Stimulated activated naive CD8-positive, alpha-beta T cell treated with anti-CD3 and anti-CD28 coated beads, Interleukin-15, amount 100 ng/mL, for 72 hours (primary cell): ENCODE measurements around the gene ASB2.

Source experiments
- ATAC-seq: fragments of 150-1000 bp; cut with Tn5 transposase; 2 replicates; pipeline ENCODE4 v1.10.0; 2021; ENCODE audit warnings: mild to moderate bottlenecking, moderate library complexity
- DNase-seq, 2 donors: peaks; one replicate each; pipeline ENCODE4 v3.0.0; 2021 to 2022
- H3K27ac Mint-ChIP-seq, 2 donors: one replicate each; pipeline ENCODE4 v1.8.0; 2022; ENCODE audit warnings: mild to moderate bottlenecking in 2 of 2, mixed read lengths in 2 of 2, moderate library complexity in 2 of 2
- H3K27me3 Mint-ChIP-seq: one replicate; pipeline ENCODE4 v1.8.0; 2022; ENCODE audit warnings: mixed read lengths
- H3K4me1 Mint-ChIP-seq: one replicate; pipeline ENCODE4 v1.8.0; 2022; ENCODE audit warnings: mild to moderate bottlenecking, mixed read lengths
- H3K4me3 Mint-ChIP-seq, 2 donors: one replicate each; pipeline ENCODE4 v1.8.0; 2022; ENCODE audit warnings: mild to moderate bottlenecking in 2 of 2, mixed read lengths in 2 of 2, moderate library complexity in 1 of 2
- H3K9me3 Mint-ChIP-seq, 2 donors: one replicate each; pipeline ENCODE4 v1.8.0; 2022; ENCODE audit warnings: mixed read lengths in 2 of 2

Gene ASB2

DNA sequence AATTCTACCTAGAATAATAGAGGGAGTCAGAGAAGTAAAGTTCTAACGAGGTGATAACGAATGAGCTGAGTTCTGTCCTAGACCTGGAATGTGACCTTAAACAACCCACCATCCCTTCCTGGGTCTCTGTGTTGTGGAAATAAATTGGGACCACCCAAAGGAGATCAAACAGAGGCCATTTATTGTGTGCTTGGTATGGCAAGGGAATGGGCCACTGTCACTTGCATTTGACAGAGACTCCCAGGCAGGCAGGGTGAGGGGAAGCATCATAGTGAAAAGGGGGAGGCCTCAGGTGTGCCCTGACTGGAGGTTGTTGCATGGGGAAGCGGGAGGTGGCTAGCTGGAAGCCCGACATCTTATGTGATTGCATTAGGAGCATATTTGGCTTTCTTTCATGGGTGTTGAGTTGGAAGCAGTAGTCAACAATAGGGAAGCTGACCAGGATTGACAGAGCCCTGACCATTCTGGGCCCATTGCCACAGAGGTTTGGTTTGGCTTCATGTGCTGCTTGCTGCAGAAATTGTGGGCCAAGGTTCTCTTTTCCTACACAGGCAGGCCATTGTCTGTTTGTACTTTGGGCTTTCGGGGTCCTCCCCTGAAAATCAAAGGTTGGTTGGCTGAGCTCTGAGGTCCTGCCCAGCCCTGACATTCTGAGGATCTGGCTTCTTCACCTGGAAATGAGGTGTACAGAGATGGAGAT lies 66.8 kb downstream of the ASB2 start:
- DNase-seq, result no peak
- no peaks in the 10 kb centered on the region for H3K4me1 Mint-ChIP-seq
- H3K9me3 Mint-ChIP-seq, result peaks cover 4 to 14% of the 10 kb centered on the region in 2 donors
- no peak overlapping the region for H3K27ac Mint-ChIP-seq
- no peak for ATAC-seq
- peaks cover 37% of the 10 kb centered on the region for H3K27me3 Mint-ChIP-seq
- H3K4me3 Mint-ChIP-seq, result no peak overlapping the region

GRCh38 chr14:93906341-93907329 lies 69.7 kb downstream of the ASB2 start:
- H3K9me3 Mint-ChIP-seq, result no peaks in the 10 kb centered on the region
- no peaks in the 10 kb centered on the region for H3K4me1 Mint-ChIP-seq
- H3K27me3 Mint-ChIP-seq, result peaks cover 55% of the 10 kb centered on the region
- ATAC-seq (peak; percentile 79), DNase-seq (peak; percentile 56 to 69)
- no peak overlapping the region for H3K27ac Mint-ChIP-seq
- H3K4me3 Mint-ChIP-seq, result no peak overlapping the region

DNA sequence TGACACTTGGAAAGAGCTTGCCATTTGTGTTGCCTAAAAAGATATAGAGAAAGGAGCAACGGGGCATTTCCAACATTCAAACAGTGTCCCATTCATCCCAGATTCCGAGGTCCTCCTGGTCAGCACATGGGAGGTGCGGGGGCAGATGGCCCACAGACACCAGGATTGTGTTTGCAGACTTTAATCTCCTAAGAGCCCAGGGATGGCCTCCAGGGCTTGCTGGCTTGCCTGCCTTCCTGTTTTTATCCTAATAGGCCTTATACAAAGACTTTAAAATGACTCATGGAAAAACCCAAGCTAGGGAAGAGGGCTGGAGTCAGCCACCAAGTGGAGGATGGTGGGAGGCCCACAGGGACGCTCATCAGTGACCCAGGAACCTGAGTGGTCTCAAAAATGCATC lies 70.7 kb downstream of the ASB2 start:
- H3K4me3 Mint-ChIP-seq, result no peak overlapping the region
- H3K9me3 Mint-ChIP-seq, result no peaks in the 10 kb centered on the region
- no peaks in the 10 kb centered on the region for H3K4me1 Mint-ChIP-seq
- no peak for DNase-seq
- H3K27ac Mint-ChIP-seq, result peak overlapping the region in 1 of 2 donors; percentile 49
- peaks cover 52% of the 10 kb centered on the region for H3K27me3 Mint-ChIP-seq
- no peak for ATAC-seq

DNA sequence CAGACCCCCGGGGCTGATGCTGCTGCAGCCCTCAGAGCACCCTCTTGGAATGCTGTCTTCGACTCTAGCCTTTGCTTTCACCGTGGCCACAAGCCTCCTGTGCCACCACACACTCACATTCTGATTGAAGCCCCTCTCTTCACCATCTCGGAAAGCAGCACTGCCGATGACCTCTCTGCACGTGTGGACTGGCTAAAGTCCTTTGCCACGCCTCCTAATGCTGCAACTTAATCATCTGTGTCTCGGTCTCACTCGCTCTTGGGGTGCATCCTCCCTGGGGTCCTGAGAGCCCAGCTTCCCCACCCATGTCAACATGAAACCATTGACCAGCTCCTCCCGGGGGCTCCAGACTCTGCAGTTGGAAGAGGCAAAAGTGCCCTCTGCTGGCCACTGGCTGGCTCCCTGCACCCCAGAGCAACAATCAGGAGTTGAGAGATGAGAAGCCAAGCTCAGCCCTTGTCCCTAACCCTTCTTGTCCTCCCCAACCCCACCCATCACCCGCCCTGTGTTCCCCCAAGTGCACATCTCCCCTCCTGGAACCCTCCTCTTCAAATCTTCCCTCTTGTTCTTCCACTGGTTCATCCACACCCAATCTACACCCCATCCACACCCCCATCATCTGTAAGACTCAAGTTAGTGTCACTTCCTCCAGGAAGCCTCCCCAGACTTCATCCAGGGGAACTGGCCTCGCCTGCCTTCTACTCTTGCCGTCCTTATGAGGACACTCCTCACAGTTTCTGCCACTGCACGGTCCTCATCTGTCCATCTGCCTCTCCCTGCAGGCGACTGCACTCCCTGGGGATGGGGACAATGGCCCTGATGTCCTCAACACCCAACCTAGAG lies 72.8 kb downstream of the ASB2 start:
- Mint-ChIP-seq H3K27ac (no peak overlapping the region), H3K4me3 (no peak overlapping the region), H3K27me3 (peaks cover 31% of the 10 kb centered on the region), H3K9me3 (no peaks in the 10 kb centered on the region), H3K4me1 (no peaks in the 10 kb centered on the region)
- ATAC-seq, result no peak
- no peak for DNase-seq

GRCh38 chr14:93902619-93903307 lies 73.6 kb downstream of the ASB2 start:
- H3K4me3 Mint-ChIP-seq, result no peak overlapping the region
- no peak for ATAC-seq
- H3K27ac Mint-ChIP-seq, result no peak overlapping the region
- no peaks in the 10 kb centered on the region for H3K9me3 Mint-ChIP-seq
- no peak for DNase-seq
- H3K4me1 Mint-ChIP-seq, result no peaks in the 10 kb centered on the region
- peaks cover 23% of the 10 kb centered on the region for H3K27me3 Mint-ChIP-seq

DNA sequence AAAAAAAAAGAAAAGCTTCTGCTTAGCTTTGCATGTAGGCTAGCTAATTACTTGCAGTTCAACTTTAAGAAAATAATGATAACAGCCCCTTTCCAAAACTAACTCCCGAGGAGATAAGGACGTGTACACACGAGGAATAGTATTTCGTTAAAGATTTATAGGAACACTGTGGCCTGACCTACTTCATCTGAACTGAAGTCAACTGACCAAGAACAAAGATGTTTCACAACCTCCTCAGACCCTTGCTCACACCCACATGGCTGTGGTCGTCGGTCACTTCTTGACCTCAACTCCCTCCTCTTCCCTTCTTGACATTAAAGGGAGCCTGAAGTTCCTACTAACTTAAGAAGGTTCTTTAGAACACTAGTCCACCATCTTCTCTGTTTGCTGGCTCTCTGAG lies 74.6 kb downstream of the ASB2 start:
- no peak overlapping the region for H3K4me3 Mint-ChIP-seq
- H3K27ac Mint-ChIP-seq, result no peak overlapping the region
- H3K27me3 Mint-ChIP-seq, result peaks cover 23% of the 10 kb centered on the region

GRCh38 chr14:93898731-93899130 lies 77.6 kb downstream of the ASB2 start:
- Mint-ChIP-seq H3K9me3 (no peaks in the 10 kb centered on the region), H3K4me3 (no peak overlapping the region)
- no peak for ATAC-seq

More for the DNA sequence above, 74.6 kb downstream of the ASB2 start:
- no peaks in the 10 kb centered on the region for H3K4me1 Mint-ChIP-seq
- H3K9me3 Mint-ChIP-seq, result no peaks in the 10 kb centered on the region
- no peak for DNase-seq
- no peak for ATAC-seq

GRCh38 chr14:93898081-93898611 lies 78.2 kb downstream of the ASB2 start:
- H3K9me3 Mint-ChIP-seq, result no peaks in the 10 kb centered on the region
- no peak overlapping the region for H3K4me3 Mint-ChIP-seq
- H3K4me1 Mint-ChIP-seq, result no peaks in the 10 kb centered on the region

More at GRCh38 chr14:93898731-93899130, 77.6 kb downstream of the ASB2 start:
- H3K27me3 Mint-ChIP-seq, result peaks cover 14% of the 10 kb centered on the region
- H3K27ac Mint-ChIP-seq, result no peak overlapping the region
- no peak for DNase-seq
- H3K4me1 Mint-ChIP-seq, result no peaks in the 10 kb centered on the region

DNA sequence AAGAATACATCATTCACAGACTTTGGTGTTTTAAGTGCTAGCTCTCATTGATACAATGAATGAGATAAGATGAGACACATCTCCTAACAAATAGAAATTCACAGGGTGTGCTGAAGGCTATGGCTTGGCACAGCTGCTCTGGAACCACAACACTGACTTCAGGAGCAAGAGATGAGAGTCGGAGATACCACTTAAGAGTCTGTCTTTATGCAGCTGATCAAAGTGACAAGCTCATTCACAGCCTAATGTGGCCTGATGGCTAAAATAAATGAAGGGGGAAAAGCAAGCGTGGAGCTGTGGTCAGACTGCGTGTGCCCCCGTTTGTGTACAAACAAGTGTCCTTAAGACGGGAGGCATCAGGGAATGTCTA lies 78.9 kb downstream of the ASB2 start:
- DNase-seq (no peak), ATAC-seq (no peak)
- Mint-ChIP-seq H3K4me3 (no peak overlapping the region), H3K27ac (no peak overlapping the region), H3K9me3 (no peaks in the 10 kb centered on the region), H3K27me3 (peaks cover 1% of the 10 kb centered on the region), H3K4me1 (no peaks in the 10 kb centered on the region)

More at GRCh38 chr14:93898081-93898611, 78.2 kb downstream of the ASB2 start:
- no peak for DNase-seq
- ATAC-seq, result peak; percentile 11
- Mint-ChIP-seq H3K27ac (no peak overlapping the region), H3K27me3 (peaks cover 8% of the 10 kb centered on the region)

DNA sequence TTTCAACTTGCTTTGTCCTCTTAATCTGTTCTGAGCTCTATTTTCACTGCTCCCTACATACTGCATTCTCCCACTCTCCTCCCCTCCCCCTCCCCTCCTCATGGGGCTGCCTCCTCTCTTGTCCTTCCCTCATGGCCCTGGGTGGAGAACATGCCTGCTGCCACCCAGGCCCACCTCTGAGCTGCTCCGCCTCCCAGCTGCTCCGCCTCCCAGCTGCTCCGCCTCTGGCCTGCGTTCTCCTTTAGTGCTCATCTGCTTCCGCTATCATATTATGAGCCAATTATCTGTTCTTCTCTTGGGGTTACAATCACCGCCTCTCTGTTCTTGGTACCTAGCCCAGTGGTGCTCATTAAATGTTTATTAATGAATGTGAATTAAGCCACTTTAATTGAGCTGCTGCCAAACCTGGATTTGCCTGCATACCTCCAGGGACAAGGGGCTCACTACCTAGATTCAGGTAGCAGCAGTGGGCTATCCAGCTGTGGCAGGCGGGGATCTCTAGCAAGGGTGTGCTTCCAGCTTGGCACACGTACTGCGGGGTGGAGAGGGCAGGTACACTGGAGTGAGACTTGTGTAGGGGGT lies 81.3 kb downstream of the ASB2 start:
- Mint-ChIP-seq H3K4me3 (no peak overlapping the region), H3K27me3 (peaks cover 17% of the 10 kb centered on the region), H3K9me3 (no peaks in the 10 kb centered on the region), H3K27ac (peak overlapping the region in 1 of 2 donors; percentile 48), H3K4me1 (no peaks in the 10 kb centered on the region)
- no peak for ATAC-seq
- no peak for DNase-seq

DNA sequence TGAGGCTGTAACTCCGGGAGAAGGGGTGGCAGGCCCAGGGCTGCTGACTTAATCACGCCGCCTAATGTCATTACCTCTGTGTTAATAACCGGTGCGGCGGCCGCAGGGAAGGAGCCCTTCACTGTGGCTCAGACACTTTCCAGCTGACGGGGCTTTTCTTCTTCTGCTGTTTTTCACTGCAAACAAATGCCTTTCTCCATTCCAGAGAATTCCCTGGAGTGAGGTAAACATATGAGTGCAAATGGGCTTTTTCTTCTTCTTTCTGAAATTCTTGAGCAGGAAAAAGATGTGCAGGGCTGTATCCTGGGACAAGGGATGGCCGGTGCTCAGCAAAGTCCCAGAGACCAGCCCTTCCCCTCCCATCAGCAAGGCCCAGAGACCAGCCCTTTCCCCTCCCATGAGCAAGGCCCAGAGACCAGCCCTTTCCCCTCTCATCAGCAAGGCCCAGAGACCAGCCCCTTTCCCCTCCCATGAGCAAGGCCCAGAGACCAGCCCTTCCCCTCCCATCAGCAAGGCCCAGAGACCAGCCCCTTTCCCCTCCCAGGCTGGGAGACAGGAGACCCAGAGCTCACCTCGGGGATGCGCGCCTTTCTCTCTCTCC lies 82.6 kb downstream of the ASB2 start:
- no peak for ATAC-seq

DNA sequence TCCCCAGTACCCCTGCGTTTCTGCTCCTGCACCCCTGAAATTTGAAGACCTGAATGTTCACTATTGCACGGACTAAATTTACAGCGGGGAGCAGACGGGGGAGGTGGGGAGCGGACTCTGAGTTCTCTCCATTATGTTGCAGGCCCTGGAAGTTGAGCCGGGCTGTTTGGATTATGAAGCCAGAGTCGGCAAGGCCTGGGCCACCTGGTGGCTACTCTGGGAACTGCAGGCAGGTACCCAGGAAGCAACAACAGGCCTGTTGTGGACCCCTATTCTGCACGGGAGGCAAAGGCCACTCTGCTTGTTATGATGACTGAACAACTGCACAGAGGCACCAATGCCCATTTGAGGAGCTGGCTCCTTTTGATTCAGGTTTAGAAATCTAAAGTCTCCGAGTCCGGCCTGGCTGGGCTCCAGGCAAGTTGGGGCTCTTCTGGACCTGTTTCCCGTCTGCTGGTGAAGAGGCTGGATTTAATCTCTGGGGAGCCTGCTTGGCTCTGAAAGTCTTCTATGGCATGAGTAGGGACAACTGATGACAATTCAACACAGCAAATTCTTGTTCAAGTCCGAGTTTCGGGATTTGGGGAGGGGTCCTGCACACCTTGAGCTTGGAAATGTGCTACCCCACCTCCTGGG lies 83.3 kb downstream of the ASB2 start:
- ATAC-seq (peak; percentile 63), DNase-seq (peak; percentile 66 to 74)
- Mint-ChIP-seq H3K27me3 (peaks cover 31% of the 10 kb centered on the region), H3K4me3 (no peak overlapping the region), H3K9me3 (no peaks in the 10 kb centered on the region), H3K4me1 (no peaks in the 10 kb centered on the region), H3K27ac (no peak overlapping the region)

More for the DNA sequence above, 82.6 kb downstream of the ASB2 start:
- H3K9me3 Mint-ChIP-seq, result no peaks in the 10 kb centered on the region
- peaks cover 25% of the 10 kb centered on the region for H3K27me3 Mint-ChIP-seq
- no peak overlapping the region for H3K4me3 Mint-ChIP-seq
- H3K4me1 Mint-ChIP-seq, result no peaks in the 10 kb centered on the region
- no peak for DNase-seq
- no peak overlapping the region for H3K27ac Mint-ChIP-seq

GRCh38 chr14:93892505-93892839 lies 83.9 kb downstream of the ASB2 start:
- DNase-seq (no peak), ATAC-seq (no peak)
- Mint-ChIP-seq H3K4me3 (no peak overlapping the region), H3K27ac (no peak overlapping the region), H3K9me3 (no peaks in the 10 kb centered on the region), H3K4me1 (no peaks in the 10 kb centered on the region), H3K27me3 (peaks cover 31% of the 10 kb centered on the region)
